ENCODE data around the gene ATAD1.
A peak's percentile ranks its signal among the peaks of the same experiment; 100 is the strongest.
"Not testable (repeated sequence)": the region's sequence is repeated elsewhere in the genome, so short reads cannot be mapped to it uniquely, and the experiment has no call there.

Gene ATAD1

GRCh38 chr10:87817609-87818504 lies at the start of gene ATAD1:
Gene ATAD1 (minus strand): TSS chr10:87818226. CDS start chr10:87814599, 3,627 bp downstream.
- peak; percentile 67 for DNase-seq (ENCODE audit: low read depth)

GRCh38 chr10:87867453-87867852 lies 49.4 kb upstream of the ATAD1 start:
- DNase-seq (ENCODE audit: low read depth), result no peak

- no peak for DNase-seq (ENCODE audit: low read depth)
Observed at GRCh38 chr10:87866412-87866974, 48.5 kb upstream of the ATAD1 start.

GRCh38 chr10:87865241-87865881 lies 47.3 kb upstream of the ATAD1 start:
- no peak for DNase-seq (ENCODE audit: low read depth)

GRCh38 chr10:87864496-87865059 lies 46.6 kb upstream of the ATAD1 start:
- no peak for DNase-seq (ENCODE audit: low read depth)

GRCh38 chr10:87863951-87864495 lies 46.0 kb upstream of the ATAD1 start:
- DNase-seq (ENCODE audit: low read depth), result not testable (repeated sequence)

GRCh38 chr10:87863053-87863943 lies 45.3 kb upstream of the ATAD1 start, which contains the start of the genes KLLN and PTEN:
Gene KLLN (minus strand): TSS chr10:87863533. CDS start chr10:87862487, 1,046 bp downstream.
Gene PTEN (plus strand): TSS chr10:87863625. CDS start chr10:87864470, 845 bp downstream.
- peak; percentile 59 for DNase-seq (ENCODE audit: low read depth)

GRCh38 chr10:87862679-87863052 lies 44.6 kb upstream of the ATAD1 start:
- DNase-seq (ENCODE audit: low read depth), result no peak

- DNase-seq (ENCODE audit: low read depth), result peak; percentile 86
Observed at GRCh38 chr10:87861953-87862678, 44.1 kb upstream of the ATAD1 start.

- DNase-seq (ENCODE audit: low read depth), result no peak
Observed at GRCh38 chr10:87861566-87861952, 43.5 kb upstream of the ATAD1 start.

GRCh38 chr10:87860816-87861403 lies 42.9 kb upstream of the ATAD1 start:
- no peak for DNase-seq (ENCODE audit: low read depth)

- DNase-seq (ENCODE audit: low read depth), result no peak
Observed at GRCh38 chr10:87860156-87860795, 42.2 kb upstream of the ATAD1 start.

- DNase-seq (ENCODE audit: low read depth), result not testable (repeated sequence)
Observed at GRCh38 chr10:87855665-87856064, 37.6 kb upstream of the ATAD1 start.

- DNase-seq (ENCODE audit: low read depth), result not testable (repeated sequence)
Observed at GRCh38 chr10:87855247-87855646, 37.2 kb upstream of the ATAD1 start.

GRCh38 chr10:87852089-87852488 lies 34.1 kb upstream of the ATAD1 start:
- DNase-seq (ENCODE audit: low read depth), result no peak

- no peak for DNase-seq (ENCODE audit: low read depth)
Observed at GRCh38 chr10:87850742-87851205, 32.7 kb upstream of the ATAD1 start.

GRCh38 chr10:87849001-87849400 lies 31.0 kb upstream of the ATAD1 start:
- DNase-seq (ENCODE audit: low read depth), result no peak

- no peak for DNase-seq (ENCODE audit: low read depth)
Observed at GRCh38 chr10:87847550-87847949, 29.5 kb upstream of the ATAD1 start.

GRCh38 chr10:87846711-87847110 lies 28.7 kb upstream of the ATAD1 start:
- not testable (repeated sequence) for DNase-seq (ENCODE audit: low read depth)
